RPMI8226 (cell line): ENCODE results near the gene FGFR4.

ENCODE experiments used
- DNase-seq: peaks from one replicate; pipeline ENCODE4 v3.0.0-alpha.2; 2015

The FGFR4 gene

DNA sequence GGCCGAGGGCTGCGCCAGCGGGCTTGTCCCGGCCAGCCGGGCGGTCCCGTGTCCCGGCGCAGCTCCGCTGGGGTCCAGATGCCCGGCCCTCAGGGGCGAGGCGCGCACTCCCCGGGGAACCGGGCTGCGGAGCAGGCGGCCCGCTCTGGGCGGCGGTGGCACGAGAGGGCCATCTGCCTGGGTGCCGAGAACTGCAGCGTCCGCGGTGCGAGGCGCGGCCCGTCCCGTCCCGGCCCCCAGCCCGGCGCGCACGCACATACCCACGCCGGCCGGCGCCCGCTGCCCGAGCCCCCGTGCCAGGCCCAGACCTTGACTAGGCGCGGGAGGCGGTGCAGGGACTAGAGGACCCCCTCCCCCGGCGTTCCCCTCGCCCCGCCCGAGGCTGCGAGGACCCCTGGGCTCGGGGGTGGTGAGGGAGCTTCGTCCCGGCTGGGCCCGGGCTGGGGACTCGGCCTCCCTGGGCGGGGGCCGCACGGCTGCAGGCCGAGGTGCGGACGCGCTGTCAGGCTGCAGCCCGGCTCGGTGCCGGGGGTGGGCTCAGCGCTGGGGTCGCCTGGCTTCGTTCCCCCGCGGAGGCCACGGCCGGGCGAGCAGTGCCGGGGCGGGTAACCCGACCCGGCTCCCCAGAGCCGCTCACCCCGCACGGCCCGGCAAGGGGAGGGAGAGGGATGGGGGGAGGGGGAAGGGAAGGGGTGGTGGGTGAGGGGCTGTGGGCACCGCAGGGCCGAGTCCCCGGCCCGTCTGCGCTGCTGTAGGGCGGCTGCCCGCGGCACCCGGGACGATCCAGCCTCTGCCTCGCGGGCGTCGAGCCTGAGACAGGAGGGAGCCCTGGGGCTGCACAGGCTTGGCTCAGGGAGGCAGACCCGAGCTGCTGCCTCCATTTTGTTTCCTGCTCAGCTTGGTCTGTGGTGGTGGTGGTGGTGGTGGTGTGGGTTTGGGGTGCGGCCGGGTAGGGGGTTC, 45.7 kb downstream of the FGFR4 start:
- DNase-seq, result no peak

DNA sequence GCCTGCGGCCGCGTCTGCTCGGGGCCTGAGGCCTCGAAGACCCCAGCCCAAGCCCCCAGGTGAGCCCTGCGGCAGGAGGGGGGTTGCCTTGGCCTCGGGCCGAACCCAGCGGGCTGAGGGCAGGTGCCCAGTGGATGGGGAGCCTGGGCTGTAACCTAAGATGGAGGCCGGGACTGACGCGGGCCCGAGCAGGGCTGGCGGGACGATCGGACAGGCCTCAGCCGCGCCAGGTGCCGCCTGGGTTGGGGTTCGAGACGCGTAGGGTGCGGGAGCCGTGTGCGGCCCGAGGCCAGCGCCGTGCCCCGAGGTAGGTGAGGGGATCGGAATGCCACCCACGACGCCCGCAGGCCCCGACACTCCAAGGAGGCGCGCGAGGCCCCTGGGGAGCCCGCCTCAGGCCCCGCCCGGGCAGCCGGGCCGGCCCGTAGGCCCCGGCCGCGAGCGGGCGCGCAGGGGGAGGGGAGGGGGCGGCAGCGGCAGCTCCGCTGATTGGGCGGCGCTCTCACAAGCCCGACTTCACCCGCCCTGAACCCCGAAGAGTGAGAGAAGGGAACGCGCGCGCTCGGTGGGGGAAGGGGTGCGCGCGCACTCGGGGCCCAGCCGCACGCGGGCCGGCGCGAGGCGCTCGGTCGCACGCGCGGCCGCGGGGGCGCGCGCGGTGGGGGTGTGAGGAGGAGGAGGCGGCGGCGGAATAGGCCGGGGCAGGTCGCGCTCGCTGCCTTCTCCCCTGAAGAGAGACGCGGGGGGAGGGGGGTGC, 46.6 kb downstream of the FGFR4 start, which contains the start of gene NSD1:
TSS of gene NSD1 (plus strand) at position 678 of the 757 bp plus-strand sequence. CDS start 1,331 bp downstream, outside the sequence.
- DNase-seq, result peak; percentile 91

DNA sequence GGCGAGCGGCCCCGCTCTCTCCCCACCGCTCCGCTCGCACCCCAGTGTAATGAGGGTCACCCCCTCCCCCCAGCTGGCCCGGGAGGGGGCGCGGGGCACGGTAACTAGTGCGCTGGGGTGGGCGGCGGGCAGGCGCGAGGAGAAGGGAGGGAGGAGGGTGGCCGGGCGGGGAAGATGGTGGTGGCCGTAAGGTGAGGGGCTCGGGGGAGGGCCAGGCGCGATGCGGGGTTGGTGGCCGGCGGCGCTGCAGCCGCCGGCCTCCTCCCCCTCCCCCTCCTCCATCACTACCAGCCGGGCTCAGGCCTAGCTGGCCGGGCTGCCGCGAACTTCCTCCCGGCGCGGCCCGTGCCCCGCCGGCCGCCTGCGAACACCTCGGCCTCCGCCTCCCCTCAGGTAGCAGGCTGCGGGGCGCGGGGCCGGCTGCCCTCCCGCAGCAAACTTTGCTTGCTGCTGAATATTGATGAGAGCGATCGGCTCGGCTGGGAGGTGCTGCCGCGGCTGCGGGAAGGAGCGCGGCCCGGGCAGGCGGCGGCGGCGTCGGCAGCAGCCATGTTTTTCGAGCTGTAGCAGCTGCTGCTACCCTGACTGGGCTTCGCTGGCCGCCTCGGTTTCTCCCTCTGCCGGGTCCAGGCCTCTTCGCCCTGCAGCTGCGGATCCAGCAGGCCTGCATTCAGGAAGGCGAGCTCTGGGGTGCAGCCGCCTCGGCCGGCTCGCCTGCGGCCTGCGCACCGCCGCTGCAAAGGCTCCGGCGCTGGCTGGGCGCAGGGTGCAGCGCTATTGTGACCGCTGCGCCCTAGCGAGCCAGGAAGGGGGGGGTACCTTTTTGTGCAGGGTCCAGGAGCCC, 47.4 kb downstream of the FGFR4 start:
- peak; percentile 51 for DNase-seq

DNA sequence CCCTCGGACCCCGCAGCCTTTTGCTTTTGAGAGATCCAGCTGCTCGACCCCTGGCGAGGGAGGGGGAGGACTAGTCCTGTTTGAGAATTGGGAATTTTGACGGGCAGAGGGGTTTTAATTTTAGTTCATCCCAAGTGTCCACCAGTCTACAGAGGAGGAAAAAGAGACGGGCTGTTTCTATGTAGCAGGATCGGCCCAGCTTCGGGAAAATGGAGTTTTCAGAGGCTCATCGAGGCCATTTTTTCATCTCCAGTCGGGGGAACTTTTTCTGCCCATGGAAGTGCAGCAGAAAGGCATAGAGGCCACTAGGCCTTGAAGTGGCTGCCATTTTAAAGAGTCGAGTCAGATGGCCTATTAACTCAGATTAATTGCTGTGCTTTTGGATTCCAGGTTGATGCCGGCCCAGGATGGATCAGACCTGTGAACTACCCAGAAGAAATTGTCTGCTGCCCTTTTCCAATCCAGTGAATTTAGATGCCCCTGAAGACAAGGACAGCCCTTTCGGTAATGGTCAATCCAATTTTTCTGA, 48.0 kb downstream of the FGFR4 start:
- DNase-seq, result peak; percentile 29

DNA sequence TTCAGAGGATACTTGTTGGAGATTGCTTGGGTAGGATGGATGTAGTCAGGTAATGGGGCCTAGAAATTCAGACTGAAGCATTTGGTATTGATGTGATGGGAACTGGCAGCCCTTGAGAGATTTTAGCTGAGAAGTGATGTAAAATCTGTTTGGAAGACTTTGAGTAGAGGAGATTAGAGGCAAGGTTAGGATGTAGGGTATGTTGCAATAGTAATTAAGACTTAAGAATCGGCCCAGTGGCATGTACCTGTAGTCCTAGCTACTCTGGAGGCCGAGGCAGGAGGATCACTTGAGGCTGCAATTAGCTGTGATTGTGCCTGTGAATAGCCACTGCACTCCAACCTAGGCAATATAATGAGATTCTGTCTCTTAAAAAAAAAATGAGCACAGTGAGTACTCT, 53.6 kb downstream of the FGFR4 start:
- DNase-seq, result no peak

DNA sequence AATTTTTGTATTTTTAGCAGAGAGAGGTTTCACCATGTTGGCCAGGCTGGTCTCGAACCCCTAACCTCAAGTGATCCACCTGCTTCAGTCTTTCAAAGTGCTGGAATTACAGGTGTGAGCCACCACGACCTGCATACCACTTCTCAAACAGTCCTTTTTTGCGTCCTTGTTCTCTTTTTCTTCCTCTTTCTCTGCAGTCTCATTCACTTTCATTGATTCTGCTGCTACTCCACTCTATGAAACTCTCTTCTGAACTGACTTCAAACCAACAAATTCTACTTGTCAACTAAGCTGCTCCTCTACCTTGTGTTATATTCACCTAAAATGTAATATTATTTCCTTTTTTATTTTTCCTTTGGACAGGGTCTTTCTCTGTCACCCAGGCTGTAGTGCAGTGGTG, 54.8 kb downstream of the FGFR4 start:
- DNase-seq, result no peak

DNA sequence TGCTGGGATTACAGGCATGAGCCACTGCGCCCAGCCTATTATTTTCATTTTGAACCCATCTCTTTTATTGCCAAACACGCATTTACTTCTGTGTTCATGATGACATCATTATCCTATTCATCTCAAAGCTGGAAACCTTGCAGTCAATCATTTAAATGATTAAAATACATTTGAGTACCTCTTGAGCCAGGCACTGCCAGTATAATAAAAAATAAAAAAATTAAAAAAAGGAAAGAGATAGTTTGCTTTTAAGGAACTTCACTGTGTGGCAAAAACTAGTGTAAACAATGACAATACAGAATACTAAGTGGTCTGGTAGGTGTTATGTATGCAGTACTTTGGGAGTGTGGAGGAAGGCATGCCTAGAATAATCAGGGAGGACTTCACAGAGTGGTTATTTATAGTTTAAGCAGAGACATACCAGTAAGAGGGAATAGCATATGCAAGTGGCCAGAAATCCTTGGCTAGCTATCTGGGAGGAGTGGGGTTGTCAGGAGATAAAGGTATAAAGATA, 55.4 kb downstream of the FGFR4 start:
- no peak for DNase-seq

DNA sequence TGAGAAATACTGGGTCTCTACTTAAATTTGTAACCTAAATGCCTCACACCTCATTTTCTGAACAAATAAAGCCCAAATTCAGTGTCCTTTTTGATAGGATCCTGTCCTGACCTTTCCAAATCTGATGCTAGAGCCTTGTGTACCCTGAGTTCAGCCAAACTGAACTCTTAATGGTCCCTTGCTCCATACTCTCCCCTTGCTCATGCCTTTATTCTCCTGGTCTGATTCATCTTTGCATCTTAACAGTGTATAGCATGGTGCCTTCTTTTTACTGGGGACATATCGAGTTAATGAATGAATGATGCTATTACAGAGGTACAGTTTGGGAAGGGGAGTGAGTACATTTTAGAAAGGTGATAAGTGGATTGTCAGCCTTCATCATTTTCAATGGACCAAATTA, 56.1 kb downstream of the FGFR4 start:
- DNase-seq, result no peak

DNA sequence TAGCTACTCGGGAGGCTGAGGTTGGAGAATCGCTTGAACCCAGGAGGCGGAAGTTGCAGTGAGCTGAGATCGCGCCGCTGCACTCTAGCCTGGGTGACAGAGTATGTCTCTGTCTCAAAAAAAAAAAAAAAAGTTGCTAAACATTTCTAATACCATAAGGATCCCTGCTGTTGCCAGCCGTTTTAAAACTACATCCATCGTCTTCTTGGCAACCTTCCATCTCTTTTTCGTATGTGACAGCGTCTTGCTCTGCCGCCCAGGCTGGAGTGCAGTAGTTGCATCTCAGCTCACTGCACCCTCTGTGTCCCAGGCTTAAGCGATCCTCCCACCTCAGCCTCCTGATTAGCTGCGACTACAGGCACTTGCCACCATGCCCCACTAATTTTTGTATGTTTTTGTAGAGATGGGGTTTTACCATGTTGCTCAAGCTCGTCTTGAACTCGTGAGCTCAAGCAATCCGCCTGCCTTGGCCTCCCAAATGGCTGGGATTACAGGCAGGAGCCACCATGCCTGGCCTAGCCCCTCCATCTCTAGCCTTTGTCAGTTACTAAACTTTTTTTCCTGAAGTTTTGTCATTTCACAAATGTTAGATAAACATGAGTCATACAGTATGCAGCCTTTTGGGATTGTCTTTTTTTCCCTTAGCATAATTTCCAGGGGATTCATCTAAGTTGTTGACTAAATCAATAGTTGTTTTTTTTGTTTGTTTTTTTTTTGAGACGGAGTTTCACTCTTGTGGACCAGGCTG, 60.4 kb downstream of the FGFR4 start:
- no peak for DNase-seq
